M059J (cell line): ENCODE measurements around the gene RAB23. TPM values are rescaled to one million over a fixed set of nuclear protein-coding genes. Genes with fewer than 3 reads are reported as not detected.

Source experiments
- DNase-seq: peaks from one replicate; pipeline ENCODE4 v3.0.0-alpha.2; 2012; ENCODE audit warnings: low read depth
- total RNA-seq: library from RNA; depleted of rRNA; stranded (reverse); fragments of >200 nt; shearing (Covaris generic); gene quantifications from 2 replicates; pipeline ENCODE4 v1.2.3, GENCODE V29; 2014; rRNA removed

Gene RAB23
- total RNA-seq, 1 experiment from 2014 or later, result 60.5 TPM

DNA sequence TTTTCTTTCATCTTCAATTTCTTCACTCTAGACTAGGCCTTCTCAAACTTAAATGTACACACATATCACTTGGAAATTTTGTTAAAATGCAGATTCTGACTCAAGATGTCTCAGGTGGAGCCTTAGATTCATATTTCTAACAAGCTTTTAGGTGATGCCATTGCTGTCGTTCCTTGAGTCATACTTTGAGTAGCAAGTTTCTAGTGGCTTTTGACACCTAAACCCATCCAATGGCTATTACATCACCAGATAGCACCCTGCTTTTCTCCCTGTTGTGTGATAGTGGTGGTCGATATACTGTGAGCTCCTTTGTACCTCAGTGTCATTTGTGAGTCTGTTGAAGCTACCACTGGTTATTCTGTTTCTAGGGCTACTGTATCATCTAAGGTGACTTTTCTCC, 84.8 kb downstream of the RAB23 start:
- DNase-seq, result no peak

Other genes starting within 250 kb of the RAB23 start
- gene KIAA1586, start 175.6 kb downstream of the RAB23 start, total RNA-seq, result 17.3 and 17.9 TPM in 2 replicates
- gene ZNF451, start 132.1 kb downstream of the RAB23 start, total RNA-seq, result 37.9 and 48.6 TPM in 2 replicates
- gene BAG2, start 50.0 kb downstream of the RAB23 start, total RNA-seq, result 9.4 and 11.9 TPM in 2 replicates
- gene PRIM2, start 95.3 kb upstream of the RAB23 start, total RNA-seq, result 85.3 and 96.5 TPM in 2 replicates